GM23338 (cell line): ENCODE measurements around the gene CD300C. TPM values are rescaled to one million over a fixed set of nuclear protein-coding genes. Genes with fewer than 3 reads are reported as not detected.

ENCODE experiments used
- ATAC-seq: fragments of 200-7000 bp; cut with Tn5 transposase; 3 replicates; pipeline ENCODE4 v1.9.1; 2020
- DNase-seq: peaks from one replicate; pipeline ENCODE4 v3.0.0-alpha.2; 2015; ENCODE audit warnings: low spot score
- H2AFZ ChIP-seq: fragments of 200-600 bp; sonication (generic); 2 replicates; pipeline ENCODE4 v1.8.0; 2016; ENCODE audit warnings: antibody characterized with exemption, mild to moderate bottlenecking, moderate library complexity
- H3F3A ChIP-seq: fragments of 200-600 bp; sonication (generic); replicated peaks from 2 replicates; pipeline ENCODE4 v1.8.0; 2017; ENCODE audit warnings: antibody characterized with exemption, mixed run types, low read depth
- H3K27ac ChIP-seq: fragments of 200-600 bp; sonication (generic); 2 replicates; pipeline ENCODE4 v1.6.1; 2016; ENCODE audit warnings: low read depth
- H3K27me3 ChIP-seq: fragments of 200-600 bp; sonication (generic); 2 replicates; pipeline ENCODE4 v1.8.0; 2016; ENCODE audit warnings: mild to moderate bottlenecking, mixed run types, moderate library complexity; ENCODE audit not compliant: insufficient read depth
- H3K36me3 ChIP-seq: fragments of 200-600 bp; sonication (generic); 2 replicates; pipeline ENCODE4 v1.8.0; 2016; ENCODE audit warnings: mild to moderate bottlenecking; ENCODE audit not compliant: insufficient read depth
- H3K4me1 ChIP-seq: fragments of 200-600 bp; sonication (generic); 2 replicates; pipeline ENCODE4 v1.8.0; 2016; ENCODE audit warnings: mild to moderate bottlenecking, moderate library complexity; ENCODE audit not compliant: insufficient read depth
- H3K4me2 ChIP-seq: fragments of 200-600 bp; sonication (generic); 2 replicates; pipeline ENCODE4 v1.7.1; 2017; ENCODE audit warnings: mixed run types
- H3K4me3 ChIP-seq: fragments of 200-600 bp; sonication (generic); 2 replicates; pipeline ENCODE4 v1.6.1; 2016; ENCODE audit warnings: mixed run types
- H3K79me2 ChIP-seq: fragments of 200-600 bp; sonication (generic); replicated peaks from 2 replicates; pipeline ENCODE4 v1.8.0; 2017; ENCODE audit warnings: mild to moderate bottlenecking; ENCODE audit not compliant: insufficient read depth
- H3K9me2 ChIP-seq: fragments of 200-600 bp; sonication (generic); 2 replicates; pipeline ENCODE4 v1.8.0; 2017; ENCODE audit not compliant: insufficient read depth
- H4K20me1 ChIP-seq: fragments of 200-600 bp; sonication (generic); replicated peaks from 2 replicates; pipeline ENCODE4 v1.8.0; 2017; ENCODE audit warnings: mild to moderate bottlenecking; ENCODE audit not compliant: insufficient read depth
- H3K27ac Mint-ChIP-seq: 2 replicates; pipeline ENCODE4 v1.8.0; 2020; ENCODE audit warnings: inconsistent platforms, mild to moderate bottlenecking, moderate library complexity, mixed read lengths
- H3K27me3 Mint-ChIP-seq: 3 replicates; pipeline ENCODE4 v1.8.0; 2022; ENCODE audit warnings: low read depth, mild to moderate bottlenecking, moderate library complexity, mixed read lengths, inconsistent platforms; ENCODE audit not compliant: insufficient read depth, poor library complexity
- H3K36me3 Mint-ChIP-seq: 3 replicates; pipeline ENCODE4 v1.8.0; 2021; ENCODE audit warnings: low read depth, mild to moderate bottlenecking, inconsistent platforms, moderate library complexity, mixed read lengths
- H3K4me1 Mint-ChIP-seq: 3 replicates; pipeline ENCODE4 v1.8.0; 2020; ENCODE audit warnings: mild to moderate bottlenecking, inconsistent platforms, mixed read lengths
- H3K4me3 Mint-ChIP-seq: 3 replicates; pipeline ENCODE4 v1.8.0; 2021; ENCODE audit warnings: moderate library complexity, mild to moderate bottlenecking, inconsistent platforms, mixed read lengths
- H3K9me3 Mint-ChIP-seq: 3 replicates; pipeline ENCODE4 v1.8.0; 2020; ENCODE audit warnings: moderate library complexity, mild to moderate bottlenecking, inconsistent platforms, mixed read lengths
- CREB1 ChIP-seq: fragments of 250-450 bp; sonication (Bioruptor Pico); IDR thresholded peaks from 2 replicates; pipeline ENCODE4 v1.5.0; 2020; ENCODE audit warnings: low read depth, mild to moderate bottlenecking, moderate library complexity
- ZNF331 ChIP-seq: fragments of 250-450 bp; sonication (Bioruptor Pico); IDR thresholded peaks from 2 replicates; pipeline ENCODE4 v1.5.0; 2020; ENCODE audit warnings: low read depth, mild to moderate bottlenecking, moderate library complexity
- ZNF462 ChIP-seq: fragments of 250-450 bp; sonication (Bioruptor Pico); IDR thresholded peaks from 2 replicates; pipeline ENCODE4 v1.5.0; 2020; ENCODE audit warnings: mild to moderate bottlenecking, moderate library complexity
- polyA plus RNA-seq: library from polyadenylated mRNA; unstranded; fragments of >200 nt; fragmentation: Nextera tagmentation; extraction: Ambion mirVana; gene quantifications from 2 replicates; pipeline ENCODE4 v1.2.1, GENCODE V29; 2016
- total RNA-seq: library from RNA; depleted of rRNA; stranded (reverse); fragments of >200 nt; shearing (Covaris generic); gene quantifications from 2 replicates; pipeline ENCODE4 v1.2.3, GENCODE V29; 2014

Gene CD300C
- total and polyA plus RNA-seq, 2 experiments from 2014 or later, result not detected

- TF ChIP-seq ZNF462 (CRISPR knock-in tag), result no peak
Measured at GRCh38 chr17:74514632-74515334, 31.1 kb downstream of the CD300C start (continued).

GRCh38 chr17:74513987-74514631 lies 31.8 kb downstream of the CD300C start:
- ATAC-seq, result no peak
- no peak overlapping the region for H2AFZ ChIP-seq

More at GRCh38 chr17:74513987-74514631, 31.8 kb downstream of the CD300C start:
- peaks cover 10% of the 10 kb centered on the region; the same call in 1 of the 2 replicates for H3K9me2 ChIP-seq
- peaks cover 11% of the 10 kb centered on the region for H3F3A ChIP-seq
- H3K9me3 Mint-ChIP-seq, result peaks cover 43% of the 10 kb centered on the region
- no peak overlapping the region for H3K4me3 ChIP-seq
- H3K79me2 ChIP-seq, result no peaks in the 10 kb centered on the region
- no peaks in the 10 kb centered on the region for H4K20me1 ChIP-seq
- no peaks in the 10 kb centered on the region for H3K4me1 Mint-ChIP-seq
- H3K27ac ChIP-seq, result no peak overlapping the region
- H3K36me3 Mint-ChIP-seq, result peaks cover 18% of the 10 kb centered on the region; the same call in 2 of the 3 replicates
- DNase-seq, result peak; percentile 77
- peak overlapping the region; percentile 18; the same call in 1 of the 3 replicates for H3K4me3 Mint-ChIP-seq
- H3K4me2 ChIP-seq, result no peak overlapping the region
- H3K27me3 ChIP-seq, result 0 out of 2 replicates have a peak, but pooled peaks cover 3% of the 10 kb centered on the region
- TF ChIP-seq CREB1 (CRISPR knock-in tag), result peak; percentile 90
- TF ChIP-seq ZNF331 (CRISPR knock-in tag), result no peak
- H3K4me1 ChIP-seq, result no peaks in the 10 kb centered on the region
- no peaks in the 10 kb centered on the region for H3K36me3 ChIP-seq
- peak overlapping the region; percentile 82 for H3K27ac Mint-ChIP-seq
- peaks cover 15% of the 10 kb centered on the region for H3K27me3 Mint-ChIP-seq
